HepG2 (cell line): ENCODE measurements around the gene NACAD. TPM values are rescaled to one million over a fixed set of nuclear protein-coding genes. Genes with fewer than 3 reads are reported as not detected.

Source experiments
- ARID2 ChIP-seq: sonication (generic); formaldehyde crosslinking; IDR thresholded peaks from 2 replicates; pipeline ENCODE4 v1.8.1; 2022; ENCODE audit warnings: mild to moderate bottlenecking, missing genetic modification reagents, borderline replicate concordance
- HMG20A ChIP-seq: IDR thresholded peaks from 2 replicates; pipeline ENCODE4 v1.6.1; 2016; ENCODE audit warnings: borderline replicate concordance
- KAT2B ChIP-seq: fragments of 150-350 bp; IDR thresholded peaks from 2 replicates; pipeline ENCODE4 v1.6.1; 2014; ENCODE audit warnings: low read depth, low read length, borderline replicate concordance
- NRL ChIP-seq: sonication (generic); formaldehyde crosslinking; IDR thresholded peaks from 2 replicates; pipeline ENCODE4 v1.5.0; 2020; ENCODE audit warnings: missing genetic modification reagents, mild to moderate bottlenecking, moderate library complexity, borderline replicate concordance
- ZFP62 ChIP-seq: sonication (generic); formaldehyde crosslinking; IDR thresholded peaks from 2 replicates; pipeline ENCODE4 v1.4.0; 2020; ENCODE audit warnings: missing genetic modification reagents
- ZNF235 ChIP-seq: sonication (generic); formaldehyde crosslinking; IDR thresholded peaks from 2 replicates; pipeline ENCODE4 v1.8.1; 2023; ENCODE audit warnings: mild to moderate bottlenecking, missing genetic modification reagents, borderline replicate concordance
- ZNF562 ChIP-seq: sonication (generic); formaldehyde crosslinking; IDR thresholded peaks from 2 replicates; pipeline ENCODE4 v1.8.0; 2022; ENCODE audit warnings: missing genetic modification reagents, borderline replicate concordance
- polyA plus RNA-seq, 8 experiments: library from polyadenylated mRNA; depleted of rRNA in 3 of 8; stranded (reverse) in 7 of 8; unstranded in 1 of 8; fragments of >200 nt; fragmentation: Illumina TruSeq in 4 of 8; extraction: Trizol in 4 of 8; gene quantifications; 2 replicates each; pipeline versions ENCODE4 v1.2.1 to v1.2.3, GENCODE V29; 2011 to 2016; ENCODE audit warnings: low read depth in 4 of 8, missing spikeins in 1 of 8, mixed read lengths in 1 of 8; ENCODE audit not compliant: insufficient read depth in 1 of 8
- total RNA-seq, 5 experiments: library from RNA; depleted of rRNA; stranded (reverse); fragments of >200 nt; fragmentation: Illumina TruSeq; extraction: Trizol; gene quantifications; 2 replicates each; pipeline ENCODE4 v1.2.3, GENCODE V29; 2016; ENCODE audit warnings: low read depth in 1 of 5
- TF ChIP-seq, protein P1 (sequence below): sonication (generic); formaldehyde crosslinking; IDR thresholded peaks from 2 replicates; pipeline ENCODE4 v1.8.1; 2023; ENCODE audit warnings: mild to moderate bottlenecking, missing genetic modification reagents
- TF ChIP-seq, protein P2 (sequence below): sonication (generic); formaldehyde crosslinking; IDR thresholded peaks from 2 replicates; pipeline ENCODE4 v1.5.1; 2020; ENCODE audit warnings: missing genetic modification reagents, mild to moderate bottlenecking, borderline replicate concordance
- TF ChIP-seq, protein P3 (sequence below), 2 experiments: fragments of 450-650 bp in 1 of 2; sonication (generic) in 1 of 2; formaldehyde crosslinking; IDR thresholded peaks; 2 replicates each; pipeline versions ENCODE4 v1.5.0 to v1.8.0; 2020 to 2022; ENCODE audit warnings: mild to moderate bottlenecking in 1 of 2, missing genetic modification reagents in 1 of 2
- TF ChIP-seq, protein P4 (sequence below): sonication (generic); formaldehyde crosslinking; IDR thresholded peaks from 2 replicates; pipeline ENCODE4 v1.8.1; 2023; ENCODE audit warnings: mild to moderate bottlenecking, inconsistent platforms, moderate library complexity, missing genetic modification reagents, borderline replicate concordance
- TF ChIP-seq, protein P5 (sequence below): sonication (generic); formaldehyde crosslinking; IDR thresholded peaks from 2 replicates; pipeline ENCODE4 v1.4.0; 2020; ENCODE audit warnings: missing genetic modification reagents
- TF ChIP-seq, protein P6 (sequence below): sonication (generic); formaldehyde crosslinking; IDR thresholded peaks from 2 replicates; pipeline ENCODE4 v1.4.0; 2020; ENCODE audit warnings: mild to moderate bottlenecking, missing genetic modification reagents

NACAD gene
- total and polyA plus RNA-seq, 2 of the 13 experiments (the other 11 are each of a cell fraction or from before 2014, with no cell fraction given) = 0.04 TPM; not detected in 1

DNA sequence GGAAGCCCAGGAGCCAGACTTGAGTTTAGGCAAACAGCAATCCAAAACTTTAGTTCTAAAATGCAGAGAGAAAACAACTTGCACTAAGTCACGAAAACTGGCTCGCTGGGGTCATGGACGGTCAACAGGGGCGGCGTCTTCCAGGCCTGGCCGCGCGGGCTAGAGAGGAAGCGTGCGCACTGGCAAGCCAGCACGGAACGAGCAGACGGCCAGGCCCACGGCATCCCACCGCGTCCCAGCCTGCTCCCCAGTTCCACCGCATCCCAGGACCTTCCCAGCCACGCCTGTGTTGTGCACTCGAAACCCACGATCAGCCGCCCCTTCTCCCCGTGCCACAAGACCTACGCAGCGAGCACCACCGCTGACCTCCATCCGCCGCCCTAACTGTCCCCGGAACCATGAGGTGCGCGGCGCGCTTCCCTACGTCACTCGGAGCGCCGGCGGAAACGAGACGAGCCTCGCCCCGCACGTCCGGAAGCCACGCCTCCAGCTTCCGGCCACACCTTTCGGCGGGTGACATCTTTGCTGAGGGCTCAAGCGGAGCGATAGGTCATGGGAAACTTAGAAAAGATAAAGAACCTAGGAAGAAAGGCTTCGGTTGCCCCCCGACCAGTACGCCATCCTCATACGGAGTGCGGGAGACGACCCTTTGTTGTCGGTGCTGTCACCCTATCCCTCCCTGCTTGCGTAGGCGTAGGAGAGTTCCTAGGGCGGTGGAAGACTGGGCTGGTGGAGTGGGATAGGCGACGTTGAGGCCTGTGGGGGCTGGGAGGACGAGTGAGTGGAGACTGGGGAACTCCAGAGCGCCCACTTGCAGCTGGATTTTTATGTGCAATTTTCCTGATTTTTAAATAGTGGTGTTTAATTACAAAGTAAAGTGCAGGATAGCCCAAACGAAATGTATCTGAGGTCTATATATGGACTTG is 22.8 kb upstream of the NACAD start, which contains the start of gene TBRG4 (continued):
- TF ChIP-seq, protein P1, sequence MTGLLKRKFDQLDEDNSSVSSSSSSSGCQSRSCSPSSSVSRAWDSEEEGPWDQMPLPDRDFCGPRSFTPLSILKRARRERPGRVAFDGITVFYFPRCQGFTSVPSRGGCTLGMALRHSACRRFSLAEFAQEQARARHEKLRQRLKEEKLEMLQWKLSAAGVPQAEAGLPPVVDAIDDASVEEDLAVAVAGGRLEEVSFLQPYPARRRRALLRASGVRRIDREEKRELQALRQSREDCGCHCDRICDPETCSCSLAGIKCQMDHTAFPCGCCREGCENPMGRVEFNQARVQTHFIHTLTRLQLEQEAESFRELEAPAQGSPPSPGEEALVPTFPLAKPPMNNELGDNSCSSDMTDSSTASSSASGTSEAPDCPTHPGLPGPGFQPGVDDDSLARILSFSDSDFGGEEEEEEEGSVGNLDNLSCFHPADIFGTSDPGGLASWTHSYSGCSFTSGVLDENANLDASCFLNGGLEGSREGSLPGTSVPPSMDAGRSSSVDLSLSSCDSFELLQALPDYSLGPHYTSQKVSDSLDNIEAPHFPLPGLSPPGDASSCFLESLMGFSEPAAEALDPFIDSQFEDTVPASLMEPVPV (CRISPR knock-in tag) = peak; percentile 59; the same call in 1 of the 2 replicates
- TF ChIP-seq ZNF235 (CRISPR knock-in tag) = peak; percentile 93; the same call in 1 of the 2 replicates
- TF ChIP-seq ZFP62 (CRISPR knock-in tag) = no peak
- TF ChIP-seq, protein P2, sequence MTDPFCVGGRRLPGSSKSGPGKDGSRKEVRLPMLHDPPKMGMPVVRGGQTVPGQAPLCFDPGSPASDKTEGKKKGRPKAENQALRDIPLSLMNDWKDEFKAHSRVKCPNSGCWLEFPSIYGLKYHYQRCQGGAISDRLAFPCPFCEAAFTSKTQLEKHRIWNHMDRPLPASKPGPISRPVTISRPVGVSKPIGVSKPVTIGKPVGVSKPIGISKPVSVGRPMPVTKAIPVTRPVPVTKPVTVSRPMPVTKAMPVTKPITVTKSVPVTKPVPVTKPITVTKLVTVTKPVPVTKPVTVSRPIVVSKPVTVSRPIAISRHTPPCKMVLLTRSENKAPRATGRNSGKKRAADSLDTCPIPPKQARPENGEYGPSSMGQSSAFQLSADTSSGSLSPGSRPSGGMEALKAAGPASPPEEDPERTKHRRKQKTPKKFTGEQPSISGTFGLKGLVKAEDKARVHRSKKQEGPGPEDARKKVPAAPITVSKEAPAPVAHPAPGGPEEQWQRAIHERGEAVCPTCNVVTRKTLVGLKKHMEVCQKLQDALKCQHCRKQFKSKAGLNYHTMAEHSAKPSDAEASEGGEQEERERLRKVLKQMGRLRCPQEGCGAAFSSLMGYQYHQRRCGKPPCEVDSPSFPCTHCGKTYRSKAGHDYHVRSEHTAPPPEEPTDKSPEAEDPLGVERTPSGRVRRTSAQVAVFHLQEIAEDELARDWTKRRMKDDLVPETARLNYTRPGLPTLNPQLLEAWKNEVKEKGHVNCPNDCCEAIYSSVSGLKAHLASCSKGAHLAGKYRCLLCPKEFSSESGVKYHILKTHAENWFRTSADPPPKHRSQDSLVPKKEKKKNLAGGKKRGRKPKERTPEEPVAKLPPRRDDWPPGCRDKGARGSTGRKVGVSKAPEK (CRISPR knock-in tag) = no peak
- TF ChIP-seq, protein P3, sequence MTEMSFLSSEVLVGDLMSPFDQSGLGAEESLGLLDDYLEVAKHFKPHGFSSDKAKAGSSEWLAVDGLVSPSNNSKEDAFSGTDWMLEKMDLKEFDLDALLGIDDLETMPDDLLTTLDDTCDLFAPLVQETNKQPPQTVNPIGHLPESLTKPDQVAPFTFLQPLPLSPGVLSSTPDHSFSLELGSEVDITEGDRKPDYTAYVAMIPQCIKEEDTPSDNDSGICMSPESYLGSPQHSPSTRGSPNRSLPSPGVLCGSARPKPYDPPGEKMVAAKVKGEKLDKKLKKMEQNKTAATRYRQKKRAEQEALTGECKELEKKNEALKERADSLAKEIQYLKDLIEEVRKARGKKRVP (CRISPR knock-in tag; IDR thresholded peaks at IDR 0.05) = peak in 1 of 2 experiments; percentile 62; a peak in 1 of 4 replicates
- TF ChIP-seq, protein P4, sequence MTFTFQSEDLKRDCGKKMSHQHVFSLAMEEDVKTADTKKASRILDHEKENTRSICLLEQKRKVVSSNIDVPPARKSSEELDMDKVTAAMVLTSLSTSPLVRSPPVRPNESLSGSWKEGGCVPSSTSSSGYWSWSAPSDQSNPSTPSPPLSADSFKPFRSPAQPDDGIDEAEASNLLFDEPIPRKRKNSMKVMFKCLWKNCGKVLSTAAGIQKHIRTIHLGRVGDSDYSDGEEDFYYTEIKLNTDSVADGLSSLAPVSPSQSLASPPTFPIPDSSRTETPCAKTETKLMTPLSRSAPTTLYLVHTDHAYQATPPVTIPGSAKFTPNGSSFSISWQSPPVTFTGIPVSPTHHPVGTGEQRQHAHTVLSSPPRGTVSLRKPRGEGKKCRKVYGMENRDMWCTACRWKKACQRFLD (CRISPR knock-in tag) = peak; percentile 98
- TF ChIP-seq KAT2B = no peak
- TF ChIP-seq, protein P5, sequence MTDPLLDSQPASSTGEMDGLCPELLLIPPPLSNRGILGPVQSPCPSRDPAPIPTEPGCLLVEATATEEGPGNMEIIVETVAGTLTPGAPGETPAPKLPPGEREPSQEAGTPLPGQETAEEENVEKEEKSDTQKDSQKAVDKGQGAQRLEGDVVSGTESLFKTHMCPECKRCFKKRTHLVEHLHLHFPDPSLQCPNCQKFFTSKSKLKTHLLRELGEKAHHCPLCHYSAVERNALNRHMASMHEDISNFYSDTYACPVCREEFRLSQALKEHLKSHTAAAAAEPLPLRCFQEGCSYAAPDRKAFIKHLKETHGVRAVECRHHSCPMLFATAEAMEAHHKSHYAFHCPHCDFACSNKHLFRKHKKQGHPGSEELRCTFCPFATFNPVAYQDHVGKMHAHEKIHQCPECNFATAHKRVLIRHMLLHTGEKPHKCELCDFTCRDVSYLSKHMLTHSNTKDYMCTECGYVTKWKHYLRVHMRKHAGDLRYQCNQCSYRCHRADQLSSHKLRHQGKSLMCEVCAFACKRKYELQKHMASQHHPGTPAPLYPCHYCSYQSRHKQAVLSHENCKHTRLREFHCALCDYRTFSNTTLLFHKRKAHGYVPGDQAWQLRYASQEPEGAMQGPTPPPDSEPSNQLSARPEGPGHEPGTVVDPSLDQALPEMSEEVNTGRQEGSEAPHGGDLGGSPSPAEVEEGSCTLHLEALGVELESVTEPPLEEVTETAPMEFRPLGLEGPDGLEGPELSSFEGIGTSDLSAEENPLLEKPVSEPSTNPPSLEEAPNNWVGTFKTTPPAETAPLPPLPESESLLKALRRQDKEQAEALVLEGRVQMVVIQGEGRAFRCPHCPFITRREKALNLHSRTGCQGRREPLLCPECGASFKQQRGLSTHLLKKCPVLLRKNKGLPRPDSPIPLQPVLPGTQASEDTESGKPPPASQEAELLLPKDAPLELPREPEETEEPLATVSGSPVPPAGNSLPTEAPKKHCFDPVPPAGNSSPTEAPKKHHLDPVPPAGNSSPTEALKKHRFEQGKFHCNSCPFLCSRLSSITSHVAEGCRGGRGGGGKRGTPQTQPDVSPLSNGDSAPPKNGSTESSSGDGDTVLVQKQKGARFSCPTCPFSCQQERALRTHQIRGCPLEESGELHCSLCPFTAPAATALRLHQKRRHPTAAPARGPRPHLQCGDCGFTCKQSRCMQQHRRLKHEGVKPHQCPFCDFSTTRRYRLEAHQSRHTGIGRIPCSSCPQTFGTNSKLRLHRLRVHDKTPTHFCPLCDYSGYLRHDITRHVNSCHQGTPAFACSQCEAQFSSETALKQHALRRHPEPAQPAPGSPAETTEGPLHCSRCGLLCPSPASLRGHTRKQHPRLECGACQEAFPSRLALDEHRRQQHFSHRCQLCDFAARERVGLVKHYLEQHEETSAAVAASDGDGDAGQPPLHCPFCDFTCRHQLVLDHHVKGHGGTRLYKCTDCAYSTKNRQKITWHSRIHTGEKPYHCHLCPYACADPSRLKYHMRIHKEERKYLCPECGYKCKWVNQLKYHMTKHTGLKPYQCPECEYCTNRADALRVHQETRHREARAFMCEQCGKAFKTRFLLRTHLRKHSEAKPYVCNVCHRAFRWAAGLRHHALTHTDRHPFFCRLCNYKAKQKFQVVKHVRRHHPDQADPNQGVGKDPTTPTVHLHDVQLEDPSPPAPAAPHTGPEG (CRISPR knock-in tag) = no peak; the same call in none of the 2 replicates
- peak; percentile 22; the same call in 1 of the 2 replicates for TF ChIP-seq HMG20A (CRISPR knock-in tag)
- no peak for TF ChIP-seq ZNF562 (CRISPR knock-in tag)
- TF ChIP-seq ARID2 (CRISPR knock-in tag) = no peak; the same call in 1 of the 2 replicates
- TF ChIP-seq, protein P6, sequence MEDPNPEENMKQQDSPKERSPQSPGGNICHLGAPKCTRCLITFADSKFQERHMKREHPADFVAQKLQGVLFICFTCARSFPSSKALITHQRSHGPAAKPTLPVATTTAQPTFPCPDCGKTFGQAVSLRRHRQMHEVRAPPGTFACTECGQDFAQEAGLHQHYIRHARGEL (CRISPR knock-in tag) = 0 out of 2 replicates have a peak, but pooled peaks have one; percentile 49
- peak; percentile 98 for TF ChIP-seq NRL (CRISPR knock-in tag)
